Upper lobe of right lung (tissue), 1 donor: Measurements from ENCODE around the gene ZNRF3. TPM values are rescaled to one million over a fixed set of nuclear protein-coding genes. Genes with fewer than 3 reads are reported as not detected.
A peak's percentile ranks its signal among the peaks of the same experiment; 100 is the strongest.

Experiments used
- ATAC-seq: fragments of 200-7000 bp; cut with Tn5 transposase; one replicate; pipeline ENCODE4 v1.9.1; 2020; ENCODE audit warnings: mild to moderate bottlenecking, moderate library complexity
- DNase-seq: peaks from one replicate; pipeline ENCODE4 v3.0.0-alpha.2; 2020
- H3K27ac ChIP-seq: fragments of 200-600 bp; one replicate; pipeline ENCODE4 v1.8.0; 2022
- H3K27me3 ChIP-seq: fragments of 200-600 bp; one replicate; pipeline ENCODE4 v1.8.0; 2022; ENCODE audit warnings: mild to moderate bottlenecking
- H3K36me3 ChIP-seq: fragments of 200-600 bp; one replicate; pipeline ENCODE4 v1.8.0; 2022
- H3K4me1 ChIP-seq: fragments of 200-600 bp; one replicate; pipeline ENCODE4 v1.8.0; 2022
- H3K4me3 ChIP-seq: fragments of 200-600 bp; one replicate; pipeline ENCODE4 v1.8.0; 2022; ENCODE audit warnings: mild to moderate bottlenecking
- H3K9me3 ChIP-seq: fragments of 200-600 bp; one replicate; pipeline ENCODE4 v1.8.0; 2022
- CTCF ChIP-seq: fragments of 200-600 bp; IDR thresholded peaks from one replicate; pipeline ENCODE4 v1.8.0; 2022; ENCODE audit warnings: antibody characterized with exemption
- intact Hi-C: fragments of 100-400 bp; cut with DNase I; formaldehyde crosslinking; loops from one replicate; pipeline ENCODE4 v1.11.0; 2022
- total RNA-seq: library from RNA; stranded (reverse); fragmentation: NEBNext Ultra II Directional; extraction: Animal tissue kit (Norgen Biotek cat#: 25700); gene quantifications from one replicate; pipeline ENCODE4 v1.2.1, GENCODE V29; 2021
- donor health status: DM: no; HTN: yes; CAD: no; lungs with severe emphysema.

ZNRF3 gene
- total RNA-seq, 1 donor from 2014 or later: 15.8 TPM

GRCh38 chr22:28900379-28900925 is 17.1 kb downstream of the ZNRF3 start:
- Histone ChIP-seq H3K4me1 (peaks cover 44% of the 10 kb centered on the region), H3K36me3 (no peaks in the 10 kb centered on the region), H3K4me3 (no peak overlapping the region), H3K9me3 (no peaks in the 10 kb centered on the region), H3K27ac (no peak overlapping the region), H3K27me3 (no peaks in the 10 kb centered on the region)
- ATAC-seq (no peak), DNase-seq (no peak)
- no peak for TF ChIP-seq CTCF
- intact Hi-C loops: no loop called here

GRCh38 chr22:28902490-28902889 is 19.1 kb downstream of the ZNRF3 start:
- DNase-seq (no peak), ATAC-seq (no peak)
- no peaks in the 10 kb centered on the region for H3K36me3 ChIP-seq
- peaks cover 46% of the 10 kb centered on the region for H3K4me1 ChIP-seq
- H3K9me3 ChIP-seq: no peaks in the 10 kb centered on the region
- no peak overlapping the region for H3K4me3 ChIP-seq
- H3K27ac ChIP-seq: no peak overlapping the region
- no peak for TF ChIP-seq CTCF
- no peaks in the 10 kb centered on the region for H3K27me3 ChIP-seq
- intact Hi-C loops: no loop called here

GRCh38 chr22:28903080-28903479 is 19.7 kb downstream of the ZNRF3 start:
- no peak for DNase-seq
- H3K4me3 ChIP-seq: no peak overlapping the region
- TF ChIP-seq CTCF: no peak
- no peak overlapping the region for H3K27ac ChIP-seq
- no peaks in the 10 kb centered on the region for H3K27me3 ChIP-seq
- ATAC-seq: peak; percentile 48
- no peaks in the 10 kb centered on the region for H3K9me3 ChIP-seq
- intact Hi-C loops: no loop called here
- peaks cover 46% of the 10 kb centered on the region for H3K4me1 ChIP-seq
- no peaks in the 10 kb centered on the region for H3K36me3 ChIP-seq

GRCh38 chr22:28903729-28904128 is 20.4 kb downstream of the ZNRF3 start:
- H3K27me3 ChIP-seq: no peaks in the 10 kb centered on the region
- no peaks in the 10 kb centered on the region for H3K9me3 ChIP-seq
- DNase-seq (no peak), ATAC-seq (peak; percentile 36)
- no peaks in the 10 kb centered on the region for H3K36me3 ChIP-seq
- H3K4me3 ChIP-seq: no peak overlapping the region
- intact Hi-C loops: no loop called here
- H3K4me1 ChIP-seq: peaks cover 46% of the 10 kb centered on the region
- no peak for TF ChIP-seq CTCF
- peak overlapping the region; percentile 20 for H3K27ac ChIP-seq

GRCh38 chr22:28904211-28904896 is 21.0 kb downstream of the ZNRF3 start:
- Histone ChIP-seq H3K4me3 (no peak overlapping the region), H3K4me1 (peaks cover 43% of the 10 kb centered on the region), H3K9me3 (no peaks in the 10 kb centered on the region), H3K27ac (peak overlapping the region; percentile 20), H3K27me3 (no peaks in the 10 kb centered on the region), H3K36me3 (no peaks in the 10 kb centered on the region)
- TF ChIP-seq CTCF: no peak
- intact Hi-C loops: no loop called here
- DNase-seq: no peak
- ATAC-seq: no peak
